HepG2 (cell line): ENCODE data around the gene CTDSP2. TPM values are rescaled to one million over a fixed set of nuclear protein-coding genes. Genes with fewer than 3 reads are reported as not detected.

Source experiments
- ADNP ChIP-seq: sonication (generic); formaldehyde crosslinking; IDR thresholded peaks from 2 replicates; pipeline ENCODE4 v1.4.0; 2020; ENCODE audit warnings: missing genetic modification reagents
- BHLHE40 ChIP-seq: IDR thresholded peaks from 2 replicates; pipeline ENCODE4 v1.6.1; 2011; ENCODE audit warnings: low read length, improper control_type of control experiment
- FOXO1 ChIP-seq: sonication (generic); formaldehyde crosslinking; IDR thresholded peaks from 2 replicates; pipeline ENCODE4 v1.4.0; 2020; ENCODE audit warnings: missing genetic modification reagents
- GATAD1 ChIP-seq: IDR thresholded peaks from 2 replicates; pipeline ENCODE4 v1.6.1; 2016; ENCODE audit warnings: missing genetic modification reagents, missing compliant biosample characterization
- HIVEP1 ChIP-seq: sonication (generic); formaldehyde crosslinking; IDR thresholded peaks from 2 replicates; pipeline ENCODE4 v1.4.0; 2020; ENCODE audit warnings: mild to moderate bottlenecking, missing genetic modification reagents
- KDM2A ChIP-seq: sonication (generic); formaldehyde crosslinking; IDR thresholded peaks from 2 replicates; pipeline ENCODE4 v1.4.0; 2020; ENCODE audit warnings: low read depth, missing genetic modification reagents, borderline replicate concordance
- KLF9 ChIP-seq: IDR thresholded peaks from 2 replicates; pipeline ENCODE4 v1.6.1; 2016; ENCODE audit warnings: low read depth
- MAX ChIP-seq: IDR thresholded peaks from 2 replicates; pipeline ENCODE4 v1.6.1; 2012; ENCODE audit warnings: inconsistent platforms
- NFE2 ChIP-seq: sonication (generic); formaldehyde crosslinking; IDR thresholded peaks from 2 replicates; pipeline ENCODE4 v1.4.0; 2020; ENCODE audit warnings: missing genetic modification reagents
- NONO ChIP-seq, 2 experiments: fragments of 450-650 bp in 1 of 2; sonication (generic) in 1 of 2; formaldehyde crosslinking in 1 of 2; IDR thresholded peaks in 1 of 2; conservative IDR thresholded peaks in 1 of 2; 2 replicates each; pipeline versions ENCODE4 v1.6.1 to v1.8.0; 2017 to 2022; ENCODE audit warnings: mild to moderate bottlenecking in 1 of 2, missing genetic modification reagents in 1 of 2, moderate library complexity in 1 of 2
- ONECUT2 ChIP-seq: sonication (generic); formaldehyde crosslinking; IDR thresholded peaks from 2 replicates; pipeline ENCODE4 v1.4.0; 2020; ENCODE audit warnings: missing genetic modification reagents
- SKI ChIP-seq: fragments of 450-650 bp; IDR thresholded peaks from one replicate; pipeline ENCODE4 v1.6.1; 2018; ENCODE audit warnings: mild to moderate bottlenecking; ENCODE audit not compliant: partially characterized antibody
- SMC3 ChIP-seq: IDR thresholded peaks from 2 replicates; pipeline ENCODE4 v1.6.1; 2011; ENCODE audit warnings: low read length, improper control_type of control experiment
- SNAPC2 ChIP-seq: sonication (generic); formaldehyde crosslinking; IDR thresholded peaks from 2 replicates; pipeline ENCODE4 v1.8.1; 2022; ENCODE audit warnings: mild to moderate bottlenecking, missing genetic modification reagents
- SP2 ChIP-seq: sonication (generic); formaldehyde crosslinking; IDR thresholded peaks from 2 replicates; pipeline ENCODE4 v1.5.1; 2020; ENCODE audit warnings: mild to moderate bottlenecking, missing genetic modification reagents
- SRF ChIP-seq: IDR thresholded peaks from 2 replicates; pipeline ENCODE4 v1.6.1; 2011; ENCODE audit warnings: mild to moderate bottlenecking, low read depth, low read length, moderate library complexity
- ZBTB2 ChIP-seq: sonication (generic); formaldehyde crosslinking; IDR thresholded peaks from 2 replicates; pipeline ENCODE4 v1.8.0; 2022; ENCODE audit warnings: low read depth, missing genetic modification reagents
- ZNF256 ChIP-seq: sonication (generic); formaldehyde crosslinking; conservative IDR thresholded peaks from 2 replicates; pipeline ENCODE4 v1.4.0; 2020; ENCODE audit warnings: missing genetic modification reagents
- ZNF33A ChIP-seq: sonication (generic); formaldehyde crosslinking; IDR thresholded peaks from 2 replicates; pipeline ENCODE4 v1.5.1; 2020; ENCODE audit warnings: missing genetic modification reagents, mild to moderate bottlenecking, moderate library complexity, borderline replicate concordance
- ZNF468 ChIP-seq: sonication (generic); formaldehyde crosslinking; IDR thresholded peaks from 2 replicates; pipeline ENCODE4 v1.8.0; 2022; ENCODE audit warnings: mild to moderate bottlenecking, moderate library complexity, missing genetic modification reagents
- ZNF720 ChIP-seq: sonication (generic); formaldehyde crosslinking; IDR thresholded peaks from 2 replicates; pipeline ENCODE4 v1.4.0; 2020; ENCODE audit warnings: missing genetic modification reagents
- ZNF775 ChIP-seq: sonication (generic); formaldehyde crosslinking; IDR thresholded peaks from 2 replicates; pipeline ENCODE4 v1.4.0; 2020; ENCODE audit warnings: missing genetic modification reagents, mild to moderate bottlenecking, moderate library complexity, borderline replicate concordance
- polyA plus RNA-seq, 8 experiments: library from polyadenylated mRNA; depleted of rRNA in 3 of 8; stranded (reverse) in 7 of 8; unstranded in 1 of 8; fragments of >200 nt; fragmentation: Illumina TruSeq in 4 of 8; extraction: Trizol in 4 of 8; gene quantifications; 2 replicates each; pipeline versions ENCODE4 v1.2.1 to v1.2.3, GENCODE V29; 2011 to 2016; ENCODE audit warnings: low read depth in 4 of 8, missing spikeins in 1 of 8, mixed read lengths in 1 of 8; ENCODE audit not compliant: insufficient read depth in 1 of 8
- total RNA-seq, 5 experiments: library from RNA; depleted of rRNA; stranded (reverse); fragments of >200 nt; fragmentation: Illumina TruSeq; extraction: Trizol; gene quantifications; 2 replicates each; pipeline ENCODE4 v1.2.3, GENCODE V29; 2016; ENCODE audit warnings: low read depth in 1 of 5
- TF ChIP-seq, protein P1 (sequence below): sonication (generic); formaldehyde crosslinking; IDR thresholded peaks from 2 replicates; pipeline ENCODE4 v1.4.0; 2020; ENCODE audit warnings: missing genetic modification reagents
- TF ChIP-seq, protein P2 (sequence below): fragments of 450-650 bp; IDR thresholded peaks from 2 replicates; pipeline ENCODE4 v1.6.1; 2016

CTDSP2 gene
- total and polyA plus RNA-seq, 2 of the 13 experiments (the other 11 are each of a cell fraction or from before 2014, with no cell fraction given), result 38.1 to 82.5 TPM

DNA sequence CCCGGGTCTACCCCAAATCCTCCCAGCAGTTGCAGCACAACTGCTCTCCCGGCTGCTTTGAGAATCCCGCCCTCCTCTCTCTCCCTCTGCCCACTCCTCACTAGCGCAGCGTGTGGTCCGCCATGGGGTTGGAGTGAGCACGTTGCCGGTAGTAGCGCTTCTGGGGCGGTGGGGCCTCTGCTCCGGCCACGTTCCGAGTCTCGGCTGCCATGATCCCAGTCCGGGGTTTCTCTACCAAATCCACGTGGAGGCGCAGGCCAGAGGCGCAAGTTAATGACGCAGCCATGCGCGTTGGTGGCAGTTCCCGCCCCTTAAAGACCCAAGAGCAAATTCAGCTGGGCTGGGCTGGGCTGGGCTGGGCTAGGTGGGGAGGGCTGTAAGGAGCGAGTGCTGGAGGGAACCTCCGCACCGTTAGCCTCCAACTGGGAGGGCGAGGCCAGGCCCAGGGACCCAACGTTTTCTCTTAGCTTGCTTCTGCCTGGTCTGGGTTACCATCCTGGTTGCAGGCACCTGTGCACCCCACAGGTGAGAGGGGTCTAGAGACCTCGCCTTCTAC, 74.6 kb downstream of the CTDSP2 start, which contains the start of gene METTL1 (continued):
- TF ChIP-seq FOXO1, result peak; percentile 12; the same call in 1 of the 2 replicates
- TF ChIP-seq SNAPC2 (CRISPR knock-in tag), result peak; percentile 89; the same call in 1 of the 2 replicates
- peak; percentile 78; the same call in 1 of the 2 replicates for TF ChIP-seq KDM2A (CRISPR knock-in tag)
- TF ChIP-seq ZNF775 (CRISPR knock-in tag), result peak; percentile 65; the same call in 1 of the 2 replicates
- TF ChIP-seq ZNF468 (CRISPR knock-in tag), result no peak
- no peak for TF ChIP-seq BHLHE40
- peak; percentile 55 for TF ChIP-seq SKI
- TF ChIP-seq GATAD1 (CRISPR knock-in tag), result peak; percentile 96
- TF ChIP-seq ZBTB2 (CRISPR knock-in tag), result no peak; the same call in 1 of the 2 replicates
- TF ChIP-seq HIVEP1 (CRISPR knock-in tag), result peak; percentile 99
- TF ChIP-seq MAX, result peak; percentile 100
- TF ChIP-seq NONO (IDR thresholded peaks at IDR 0.05), result no peak
- peak; percentile 92 for TF ChIP-seq NONO (CRISPR knock-in tag; conservative IDR thresholded peaks at IDR 0.05)
- TF ChIP-seq, protein P1, sequence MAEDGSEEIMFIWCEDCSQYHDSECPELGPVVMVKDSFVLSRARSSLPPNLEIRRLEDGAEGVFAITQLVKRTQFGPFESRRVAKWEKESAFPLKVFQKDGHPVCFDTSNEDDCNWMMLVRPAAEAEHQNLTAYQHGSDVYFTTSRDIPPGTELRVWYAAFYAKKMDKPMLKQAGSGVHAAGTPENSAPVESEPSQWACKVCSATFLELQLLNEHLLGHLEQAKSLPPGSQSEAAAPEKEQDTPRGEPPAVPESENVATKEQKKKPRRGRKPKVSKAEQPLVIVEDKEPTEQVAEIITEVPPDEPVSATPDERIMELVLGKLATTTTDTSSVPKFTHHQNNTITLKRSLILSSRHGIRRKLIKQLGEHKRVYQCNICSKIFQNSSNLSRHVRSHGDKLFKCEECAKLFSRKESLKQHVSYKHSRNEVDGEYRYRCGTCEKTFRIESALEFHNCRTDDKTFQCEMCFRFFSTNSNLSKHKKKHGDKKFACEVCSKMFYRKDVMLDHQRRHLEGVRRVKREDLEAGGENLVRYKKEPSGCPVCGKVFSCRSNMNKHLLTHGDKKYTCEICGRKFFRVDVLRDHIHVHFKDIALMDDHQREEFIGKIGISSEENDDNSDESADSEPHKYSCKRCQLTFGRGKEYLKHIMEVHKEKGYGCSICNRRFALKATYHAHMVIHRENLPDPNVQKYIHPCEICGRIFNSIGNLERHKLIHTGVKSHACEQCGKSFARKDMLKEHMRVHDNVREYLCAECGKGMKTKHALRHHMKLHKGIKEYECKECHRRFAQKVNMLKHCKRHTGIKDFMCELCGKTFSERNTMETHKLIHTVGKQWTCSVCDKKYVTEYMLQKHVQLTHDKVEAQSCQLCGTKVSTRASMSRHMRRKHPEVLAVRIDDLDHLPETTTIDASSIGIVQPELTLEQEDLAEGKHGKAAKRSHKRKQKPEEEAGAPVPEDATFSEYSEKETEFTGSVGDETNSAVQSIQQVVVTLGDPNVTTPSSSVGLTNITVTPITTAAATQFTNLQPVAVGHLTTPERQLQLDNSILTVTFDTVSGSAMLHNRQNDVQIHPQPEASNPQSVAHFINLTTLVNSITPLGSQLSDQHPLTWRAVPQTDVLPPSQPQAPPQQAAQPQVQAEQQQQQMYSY, result peak; percentile 94
- TF ChIP-seq ZNF720 (CRISPR knock-in tag), result 0 out of 2 replicates have a peak, but pooled peaks have one; percentile 22
- peak; percentile 41; the same call in 1 of the 2 replicates for TF ChIP-seq SRF
- peak; percentile 83 for TF ChIP-seq ZNF256 (CRISPR knock-in tag)
- no peak for TF ChIP-seq SMC3
- no peak for TF ChIP-seq NFE2 (CRISPR knock-in tag)
- TF ChIP-seq, protein P2, sequence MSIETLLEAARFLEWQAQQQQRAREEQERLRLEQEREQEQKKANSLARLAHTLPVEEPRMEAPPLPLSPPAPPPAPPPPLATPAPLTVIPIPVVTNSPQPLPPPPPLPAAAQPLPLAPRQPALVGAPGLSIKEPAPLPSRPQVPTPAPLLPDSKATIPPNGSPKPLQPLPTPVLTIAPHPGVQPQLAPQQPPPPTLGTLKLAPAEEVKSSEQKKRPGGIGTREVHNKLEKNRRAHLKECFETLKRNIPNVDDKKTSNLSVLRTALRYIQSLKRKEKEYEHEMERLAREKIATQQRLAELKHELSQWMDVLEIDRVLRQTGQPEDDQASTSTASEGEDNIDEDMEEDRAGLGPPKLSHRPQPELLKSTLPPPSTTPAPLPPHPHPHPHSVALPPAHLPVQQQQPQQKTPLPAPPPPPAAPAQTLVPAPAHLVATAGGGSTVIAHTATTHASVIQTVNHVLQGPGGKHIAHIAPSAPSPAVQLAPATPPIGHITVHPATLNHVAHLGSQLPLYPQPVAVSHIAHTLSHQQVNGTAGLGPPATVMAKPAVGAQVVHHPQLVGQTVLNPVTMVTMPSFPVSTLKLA, result peak; percentile 98
- no peak for TF ChIP-seq SP2 (CRISPR knock-in tag)
- TF ChIP-seq ONECUT2 (CRISPR knock-in tag), result no peak
- no peak; the same call in none of the 2 replicates for TF ChIP-seq KLF9
- TF ChIP-seq ADNP, result no peak
- TF ChIP-seq ZNF33A (CRISPR knock-in tag), result no peak
